ENCODE measurements around the gene CXorf38. TPM values are rescaled to one million over a fixed set of nuclear protein-coding genes. Genes with fewer than 3 reads are reported as not detected.
"Not testable (repeated sequence)": the region's sequence is repeated elsewhere in the genome, so short reads cannot be mapped to it uniquely, and the experiment has no call there.

Gene CXorf38
- total and polyA plus RNA-seq, 5 donors: 3.1 to 8.3 (median 6.1) TPM

- Histone ChIP-seq H3K27me3 (ENCODE audit: control insufficient read depth, insufficient read depth) (no peaks in the 10 kb centered on the region), H3K4me1 (ENCODE audit: control insufficient read depth, insufficient read depth, low read length) (no peaks in the 10 kb centered on the region), H3K9me3 (ENCODE audit: control insufficient read depth, low read length) (no peaks in the 10 kb centered on the region), H3K27ac (ENCODE audit: low read length) (no peak overlapping the region), H3K4me3 (ENCODE audit: low read length) (no peak overlapping the region)
- ATAC-seq (no peak), DNase-seq (no peak)
- 77% methylated on average over 2 of the region's 2 CpGs for WGBS
- intact Hi-C loops (cut with DNase I): no loop called here
Measured at GRCh38 chrX:40582811-40583210, 64.5 kb downstream of the CXorf38 start.

- DNase-seq; H3K27ac ChIP-seq (ENCODE audit: low read length); H3K9me3 ChIP-seq (ENCODE audit: control insufficient read depth, low read length); ATAC-seq; H3K4me3 ChIP-seq (ENCODE audit: low read length); intact Hi-C loops (cut with DNase I); H3K4me1 ChIP-seq (ENCODE audit: control insufficient read depth, insufficient read depth, low read length); H3K27me3 ChIP-seq (ENCODE audit: control insufficient read depth, insufficient read depth): not testable (repeated sequence)
- WGBS: 90% methylated on average over 13 of the region's 13 CpGs
Measured at GRCh38 chrX:40582178-40582577, 65.2 kb downstream of the CXorf38 start.

- H3K27me3 ChIP-seq (ENCODE audit: control insufficient read depth, insufficient read depth): no peaks in the 10 kb centered on the region
Measured at GRCh38 chrX:40581336-40581920, 65.9 kb downstream of the CXorf38 start.

GRCh38 chrX:40580537-40581335, 66.6 kb downstream of the CXorf38 start, which contains the start of gene ATP6AP2:
ATP6AP2 (plus strand) TSS chrX:40580970; CDS start chrX:40581066, 96 bp downstream.
- peak within 1 kb of the TSS; percentile 85 for H3K4me3 ChIP-seq (ENCODE audit: low read length)
- peak; percentile 90 to 96 (median 96) for DNase-seq
- intact Hi-C loops (cut with DNase I): no loop called here
- peak; percentile 99 for ATAC-seq
- peak within 1 kb of the TSS; percentile 90 for H3K27ac ChIP-seq (ENCODE audit: low read length)
- WGBS: under 1% methylated on average over 83 of the region's 89 CpGs
- no peaks in the 10 kb centered on the region for H3K4me1 ChIP-seq (ENCODE audit: control insufficient read depth, insufficient read depth, low read length)
- H3K27me3 ChIP-seq (ENCODE audit: control insufficient read depth, insufficient read depth): no peaks in the 10 kb centered on the region
- no peaks in the 10 kb centered on the region for H3K9me3 ChIP-seq (ENCODE audit: control insufficient read depth, low read length)

More at GRCh38 chrX:40581336-40581920, 65.9 kb downstream of the CXorf38 start:
- 2% methylated on average over 15 of the region's 15 CpGs for WGBS
- Histone ChIP-seq H3K4me3 (ENCODE audit: low read length) (peak overlapping the region; percentile 85), H3K9me3 (ENCODE audit: control insufficient read depth, low read length) (no peaks in the 10 kb centered on the region), H3K4me1 (ENCODE audit: control insufficient read depth, insufficient read depth, low read length) (no peaks in the 10 kb centered on the region), H3K27ac (ENCODE audit: low read length) (peak overlapping the region; percentile 90)
- DNase-seq: no peak
- intact Hi-C loops (cut with DNase I): no loop called here
- no peak for ATAC-seq

- H3K4me3 ChIP-seq (ENCODE audit: low read length): peak overlapping the region; percentile 37
- intact Hi-C loops (cut with DNase I): no loop called here
Measured at GRCh38 chrX:40579900-40580536, 67.3 kb downstream of the CXorf38 start.

GRCh38 chrX:40579141-40579540, 68.2 kb downstream of the CXorf38 start:
- Histone ChIP-seq H3K27me3 (ENCODE audit: control insufficient read depth, insufficient read depth) (no peaks in the 10 kb centered on the region), H3K9me3 (ENCODE audit: control insufficient read depth, low read length) (no peaks in the 10 kb centered on the region), H3K27ac (ENCODE audit: low read length) (no peak overlapping the region), H3K4me3 (ENCODE audit: low read length) (no peak overlapping the region), H3K4me1 (ENCODE audit: control insufficient read depth, insufficient read depth, low read length) (no peaks in the 10 kb centered on the region)
- no peak for DNase-seq
- intact Hi-C loops (cut with DNase I): no loop called here
- no peak for ATAC-seq
- WGBS: 60% methylated on average over 3 of the region's 3 CpGs

More at GRCh38 chrX:40579900-40580536, 67.3 kb downstream of the CXorf38 start:
- Histone ChIP-seq H3K27ac (ENCODE audit: low read length) (peak overlapping the region; percentile 68), H3K4me1 (ENCODE audit: control insufficient read depth, insufficient read depth, low read length) (no peaks in the 10 kb centered on the region), H3K9me3 (ENCODE audit: control insufficient read depth, low read length) (no peaks in the 10 kb centered on the region), H3K27me3 (ENCODE audit: control insufficient read depth, insufficient read depth) (no peaks in the 10 kb centered on the region)
- 13% methylated on average over 12 of the region's 12 CpGs for WGBS
- ATAC-seq (peak in 1 of 2 donors; percentile 71), DNase-seq (no peak)

GRCh38 chrX:40578039-40578695, 69.2 kb downstream of the CXorf38 start:
- Histone ChIP-seq H3K9me3 (ENCODE audit: control insufficient read depth, low read length) (no peaks in the 10 kb centered on the region), H3K27ac (ENCODE audit: low read length) (no peak overlapping the region), H3K4me3 (ENCODE audit: low read length) (no peak overlapping the region), H3K4me1 (ENCODE audit: control insufficient read depth, insufficient read depth, low read length) (no peaks in the 10 kb centered on the region), H3K27me3 (ENCODE audit: control insufficient read depth, insufficient read depth) (no peaks in the 10 kb centered on the region)
- no peak for DNase-seq
- intact Hi-C loops (cut with DNase I): no loop called here
- ATAC-seq: no peak
- 71% methylated on average over 7 of the region's 7 CpGs for WGBS

Other genes starting within 250 kb of the CXorf38 start
- gene ATP6AP2, start 66.6 kb downstream of the CXorf38 start, total RNA-seq: 10 to 100 TPM; 52.3 to 62.5 (median 62.1) TPM
- gene ATP6AP2, start 66.6 kb downstream of the CXorf38 start, polyA plus RNA-seq: 48.0 TPM
- not detected for gene MPC1L, start 24.1 kb downstream of the CXorf38 start, total RNA-seq
- gene MPC1L, start 24.1 kb downstream of the CXorf38 start, polyA plus RNA-seq: not detected
- 10 to 100 TPM; 23.4 to 33.2 (median 28.9) TPM for gene MED14, start 88.0 kb upstream of the CXorf38 start, total RNA-seq
- gene MED14, start 88.0 kb upstream of the CXorf38 start, polyA plus RNA-seq: 10.0 TPM

All from right cardiac atrium (tissue), 5 donors.